ENCODE data around the gene TSPAN5. TPM values are rescaled to one million over a fixed set of nuclear protein-coding genes. Genes with fewer than 3 reads are reported as not detected.

Gene TSPAN5
- total RNA-seq, 1 donor from 2014 or later: 21.8 TPM

- no peak overlapping the region for H3K4me3 Mint-ChIP-seq (ENCODE audit: unreplicated experiment)
- H3K36me3 Mint-ChIP-seq (ENCODE audit: low read depth, unreplicated experiment): no peaks in the 10 kb centered on the region
- no peak for DNase-seq (ENCODE audit: low spot score)
- H3K27ac Mint-ChIP-seq (ENCODE audit: unreplicated experiment): no peak overlapping the region
- H3K4me1 Mint-ChIP-seq (ENCODE audit: unreplicated experiment): peaks cover 27% of the 10 kb centered on the region
- H3K27me3 Mint-ChIP-seq (ENCODE audit: unreplicated experiment): peaks cover 3% of the 10 kb centered on the region
- TF ChIP-seq CTCF (IDR thresholded peaks at IDR 0.05; ENCODE audit: unreplicated experiment): no peak
- H3K9me3 Mint-ChIP-seq (ENCODE audit: unreplicated experiment): no peaks in the 10 kb centered on the region
Observed at GRCh38 chr4:98687876-98688275, 29.5 kb upstream of the TSPAN5 start.

GRCh38 chr4:98686847-98687246 lies 28.4 kb upstream of the TSPAN5 start:
- TF ChIP-seq CTCF (IDR thresholded peaks at IDR 0.05; ENCODE audit: unreplicated experiment): no peak
- no peak overlapping the region for H3K27ac Mint-ChIP-seq (ENCODE audit: unreplicated experiment)
- H3K9me3 Mint-ChIP-seq (ENCODE audit: unreplicated experiment): no peaks in the 10 kb centered on the region
- peaks cover 21% of the 10 kb centered on the region for H3K4me1 Mint-ChIP-seq (ENCODE audit: unreplicated experiment)
- peaks cover 3% of the 10 kb centered on the region for H3K27me3 Mint-ChIP-seq (ENCODE audit: unreplicated experiment)
- no peaks in the 10 kb centered on the region for H3K36me3 Mint-ChIP-seq (ENCODE audit: low read depth, unreplicated experiment)
- DNase-seq (ENCODE audit: low spot score): no peak
- no peak overlapping the region for H3K4me3 Mint-ChIP-seq (ENCODE audit: unreplicated experiment)

- no peak for TF ChIP-seq CTCF (IDR thresholded peaks at IDR 0.05; ENCODE audit: unreplicated experiment)
- H3K9me3 Mint-ChIP-seq (ENCODE audit: unreplicated experiment): no peaks in the 10 kb centered on the region
- H3K4me3 Mint-ChIP-seq (ENCODE audit: unreplicated experiment): no peak overlapping the region
- no peak for DNase-seq (ENCODE audit: low spot score)
- H3K27me3 Mint-ChIP-seq (ENCODE audit: unreplicated experiment): peaks cover 3% of the 10 kb centered on the region
- no peaks in the 10 kb centered on the region for H3K36me3 Mint-ChIP-seq (ENCODE audit: low read depth, unreplicated experiment)
- no peak overlapping the region for H3K27ac Mint-ChIP-seq (ENCODE audit: unreplicated experiment)
- H3K4me1 Mint-ChIP-seq (ENCODE audit: unreplicated experiment): peaks cover 23% of the 10 kb centered on the region
Observed at GRCh38 chr4:98686043-98686707, 27.8 kb upstream of the TSPAN5 start.

GRCh38 chr4:98685225-98686042 lies 27.0 kb upstream of the TSPAN5 start:
- H3K27me3 Mint-ChIP-seq (ENCODE audit: unreplicated experiment): peaks cover 3% of the 10 kb centered on the region
- DNase-seq (ENCODE audit: low spot score): no peak
- TF ChIP-seq CTCF (IDR thresholded peaks at IDR 0.05; ENCODE audit: unreplicated experiment): no peak
- H3K36me3 Mint-ChIP-seq (ENCODE audit: low read depth, unreplicated experiment): no peaks in the 10 kb centered on the region
- no peak overlapping the region for H3K4me3 Mint-ChIP-seq (ENCODE audit: unreplicated experiment)
- H3K4me1 Mint-ChIP-seq (ENCODE audit: unreplicated experiment): peaks cover 29% of the 10 kb centered on the region
- no peak overlapping the region for H3K27ac Mint-ChIP-seq (ENCODE audit: unreplicated experiment)
- no peaks in the 10 kb centered on the region for H3K9me3 Mint-ChIP-seq (ENCODE audit: unreplicated experiment)

- no peak for TF ChIP-seq CTCF (IDR thresholded peaks at IDR 0.05; ENCODE audit: unreplicated experiment)
- Mint-ChIP-seq H3K4me1 (ENCODE audit: unreplicated experiment) (peaks cover 15% of the 10 kb centered on the region), H3K36me3 (ENCODE audit: low read depth, unreplicated experiment) (no peaks in the 10 kb centered on the region), H3K9me3 (ENCODE audit: unreplicated experiment) (no peaks in the 10 kb centered on the region), H3K27ac (ENCODE audit: unreplicated experiment) (no peak overlapping the region), H3K4me3 (ENCODE audit: unreplicated experiment) (no peak overlapping the region), H3K27me3 (ENCODE audit: unreplicated experiment) (peaks cover 3% of the 10 kb centered on the region)
- DNase-seq (ENCODE audit: low spot score): no peak
Observed at GRCh38 chr4:98682719-98683118, 24.3 kb upstream of the TSPAN5 start.

Data from endothelial cell (in vitro differentiated cells).